Omental fat pad (tissue), 4 donors: ENCODE measurements around the gene CRYL1. TPM values are rescaled to one million over a fixed set of nuclear protein-coding genes. Genes with fewer than 3 reads are reported as not detected.

Source experiments
- ATAC-seq: fragments of 150-250 bp; one replicate; pipeline ENCODE4 v1.9.1; 2016; ENCODE audit warnings: mild to moderate bottlenecking, moderate library complexity; ENCODE audit not compliant: low FRiP score
- DNase-seq: peaks from one replicate; pipeline ENCODE4 v3.0.0-alpha.2; 2019; ENCODE audit warnings: low spot score
- CTCF ChIP-seq, 3 donors: fragments of 450-650 bp; IDR thresholded peaks; one replicate each; pipeline ENCODE4 v1.5.1; 2016 to 2017; ENCODE audit warnings: antibody characterized with exemption in 3 of 3, mild to moderate bottlenecking in 3 of 3, moderate library complexity in 2 of 3
- small RNA-seq: library from RNA; depleted of rRNA; stranded (forward); fragments of <200 nt; gene quantifications from one replicate; pipeline ENCODE3, GENCODE V24; 2016
- total RNA-seq, 4 donors: library from RNA; depleted of rRNA; stranded (reverse); fragments of >200 nt; gene quantifications; one replicate each; pipeline ENCODE4 v1.1.0, GENCODE V29; 2016

CRYL1 gene
- total RNA-seq, 4 donors from 2014 or later, result 30.3 to 42.2 (median 35.3) TPM

- peak; percentile 60 for ATAC-seq
Measured at GRCh38 chr13:20359335-20359734, 166.3 kb downstream of the CRYL1 start.

GRCh38 chr13:20358022-20358421 is 167.6 kb downstream of the CRYL1 start:
- TF ChIP-seq CTCF (IDR thresholded peaks at IDR 0.05), result no peak
- no peak for ATAC-seq
- no peak for DNase-seq

More at GRCh38 chr13:20359335-20359734, 166.3 kb downstream of the CRYL1 start:
- DNase-seq, result no peak
- TF ChIP-seq CTCF (IDR thresholded peaks at IDR 0.05), result no peak

GRCh38 chr13:20356444-20356843 is 169.2 kb downstream of the CRYL1 start:
- DNase-seq, result no peak
- TF ChIP-seq CTCF (IDR thresholded peaks at IDR 0.05), result no peak
- no peak for ATAC-seq

GRCh38 chr13:20354722-20355121 is 170.9 kb downstream of the CRYL1 start:
- no peak for DNase-seq
- no peak for ATAC-seq

GRCh38 chr13:20353973-20354372 is 171.7 kb downstream of the CRYL1 start:
- ATAC-seq (peak; percentile 56), DNase-seq (no peak)
- no peak for TF ChIP-seq CTCF (IDR thresholded peaks at IDR 0.05)

More at GRCh38 chr13:20354722-20355121, 170.9 kb downstream of the CRYL1 start:
- TF ChIP-seq CTCF (IDR thresholded peaks at IDR 0.05), result no peak

Small RNAs within 50 kb of the gene (small RNA-seq; reads per million reads assigned to genes)
- gene MIR4499, result not detected

Other genes with a start within 250 kb of the CRYL1 start
- gene IFT88, start 41.3 kb upstream of the CRYL1 start, total RNA-seq, result 10 to 100 TPM in 2 of 4 donors, 1 to 10 TPM in 2; 9.2 to 14.2 (median 11.3) TPM
- 1 to 10 TPM; 2.1 to 3.5 (median 2.5) TPM for gene IL17D, start 177.8 kb upstream of the CRYL1 start, total RNA-seq
- 10 to 100 TPM in 3 of 4 donors, 1 to 10 TPM in 1; 7.4 to 20.0 (median 13.4) TPM for gene EEF1AKMT1, start 248.1 kb upstream of the CRYL1 start, total RNA-seq